WTC11 (cell line): ENCODE measurements around the gene NFS1.

Source experiments
- CTCF ChIP-seq: fragments of 200-600 bp; IDR thresholded peaks from 2 replicates; pipeline ENCODE4 v1.8.0; 2022; ENCODE audit warnings: antibody characterized with exemption
- E2F5 ChIP-seq: sonication (generic); formaldehyde crosslinking; IDR thresholded peaks from 2 replicates; pipeline ENCODE4 v1.8.1; 2022; ENCODE audit warnings: mild to moderate bottlenecking, moderate library complexity, missing genetic modification reagents
- RORB ChIP-seq: fragments of 250-450 bp; sonication (Bioruptor Pico); IDR thresholded peaks from 2 replicates; pipeline ENCODE4 v1.9.0; 2021; ENCODE audit warnings: mild to moderate bottlenecking
- SP1 ChIP-seq: sonication (generic); formaldehyde crosslinking; conservative IDR thresholded peaks from 2 replicates; pipeline ENCODE4 v1.8.1; 2022; ENCODE audit warnings: missing genetic modification reagents
- ZBTB21 ChIP-seq: sonication (generic); formaldehyde crosslinking; IDR thresholded peaks from 2 replicates; pipeline ENCODE4 v1.8.1; 2023; ENCODE audit warnings: mild to moderate bottlenecking, missing genetic modification reagents, borderline replicate concordance
- ZNF512 ChIP-seq: sonication (generic); formaldehyde crosslinking; IDR thresholded peaks from 2 replicates; pipeline ENCODE4 v1.8.1; 2022; ENCODE audit warnings: missing genetic modification reagents, borderline replicate concordance

- no peak for TF ChIP-seq CTCF
- TF ChIP-seq ZBTB21 (CRISPR knock-in tag), result no peak
- no peak for TF ChIP-seq E2F5 (CRISPR knock-in tag)
- TF ChIP-seq SP1, result no peak
- TF ChIP-seq ZNF512, result no peak
- no peak for TF ChIP-seq RORB (CRISPR knock-in tag)
Measured at GRCh38 chr20:35629427-35630145, 69.6 kb downstream of the NFS1 start.
